ENCODE measurements around the gene FAM117B.
"Not testable (repeated sequence)": the region's sequence is repeated elsewhere in the genome, so short reads cannot be mapped to it uniquely, and the experiment has no call there.

FAM117B gene

DNA sequence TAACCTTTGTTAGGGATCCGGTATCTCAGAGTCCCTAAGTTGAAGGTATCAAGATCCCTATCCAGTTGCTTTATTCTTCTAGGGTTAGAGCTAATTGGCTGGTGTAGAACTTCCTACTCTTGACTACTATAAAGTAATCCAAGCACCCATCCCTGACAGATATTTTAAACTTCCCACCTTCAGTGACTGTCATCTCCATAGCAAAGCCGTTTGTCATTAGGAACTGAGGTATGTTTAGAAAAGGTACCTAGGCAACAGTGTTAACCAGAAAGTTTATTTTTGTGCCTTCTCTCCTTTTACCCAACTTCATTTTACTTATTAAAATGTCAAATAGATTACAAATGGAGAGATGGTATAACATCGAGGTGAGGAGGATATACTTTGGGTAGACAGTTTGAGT is 4.5 kb downstream of the FAM117B start:
- DNase-seq = no peak

DNA sequence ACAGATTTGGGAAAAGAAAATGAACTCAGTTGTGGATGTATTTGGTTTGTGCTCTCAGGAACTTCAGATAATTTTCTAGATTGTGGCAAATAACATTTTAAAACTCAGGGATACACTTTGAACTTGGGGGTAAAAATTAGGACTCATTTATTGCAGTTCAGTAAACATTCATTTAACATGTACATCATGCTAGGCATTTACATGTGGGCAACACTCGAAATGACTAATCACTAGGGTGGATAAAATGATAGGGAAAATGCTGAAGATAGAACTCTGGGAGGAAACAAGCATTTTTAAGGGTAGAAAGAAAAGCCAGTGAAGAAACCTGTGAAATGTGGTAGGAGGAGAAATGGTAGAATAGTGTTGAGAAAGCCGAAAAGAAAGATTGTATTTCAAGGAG is 7.8 kb downstream of the FAM117B start:
- no peak for DNase-seq

DNA sequence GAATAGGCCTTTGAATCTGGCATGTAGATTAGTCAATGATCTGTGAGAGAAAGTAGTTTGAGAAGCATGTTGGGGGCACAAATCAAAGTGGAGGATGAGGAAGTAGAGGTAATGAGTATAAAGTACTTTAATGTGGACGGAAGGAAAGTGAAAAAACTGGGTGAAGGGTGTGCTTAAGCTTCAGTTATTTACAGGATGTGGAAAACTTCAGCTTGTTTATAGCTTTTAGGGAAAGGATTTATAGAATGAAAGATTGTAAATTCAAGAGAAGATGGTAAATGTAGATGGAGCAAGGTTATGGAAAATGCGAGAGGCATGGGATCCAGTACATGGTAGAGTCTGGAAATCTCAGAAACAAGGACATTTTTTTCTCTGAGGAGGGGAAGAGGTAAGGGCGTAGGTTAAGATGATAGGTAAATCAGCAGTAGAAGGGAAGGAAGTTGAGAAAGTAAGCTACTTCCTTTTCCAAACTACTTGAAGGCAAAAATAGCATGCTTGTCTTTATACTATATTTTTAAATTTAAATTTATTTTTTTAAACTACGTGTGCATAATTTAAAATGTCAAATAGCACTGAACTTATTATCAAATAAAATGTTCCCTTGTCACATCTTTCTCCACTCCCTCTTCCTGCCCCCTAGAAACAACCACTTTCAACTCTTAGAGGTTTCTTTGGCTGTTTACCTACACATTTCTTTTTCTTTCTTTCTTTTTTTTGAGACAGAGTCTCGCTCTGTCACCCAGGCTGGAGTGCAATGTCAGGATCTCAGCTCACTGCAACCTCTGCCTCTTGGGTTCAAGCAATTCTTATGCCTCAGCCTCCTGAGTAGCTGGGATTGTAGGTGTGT is 8.5 kb downstream of the FAM117B start:
- no peak for DNase-seq

DNA sequence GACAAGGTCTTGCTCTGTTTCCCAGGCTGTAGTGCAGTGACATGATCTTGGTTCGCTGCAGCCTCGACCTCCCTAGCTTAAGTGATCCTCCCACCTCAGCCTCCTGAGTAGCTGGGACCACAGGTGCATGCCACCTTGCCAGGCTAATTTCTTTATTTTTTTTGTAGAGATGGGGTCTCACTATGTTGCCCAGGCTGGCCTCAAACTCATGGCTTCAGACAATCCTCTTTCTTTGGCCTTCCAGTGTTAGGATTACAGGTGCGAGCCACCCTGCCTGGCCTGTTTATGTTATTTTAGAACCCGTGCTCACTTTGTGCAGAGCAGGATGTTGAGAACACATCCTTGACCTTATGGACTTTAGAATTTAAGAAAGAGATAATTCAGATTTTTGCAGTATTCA is 17.4 kb downstream of the FAM117B start:
- DNase-seq = no peak

DNA sequence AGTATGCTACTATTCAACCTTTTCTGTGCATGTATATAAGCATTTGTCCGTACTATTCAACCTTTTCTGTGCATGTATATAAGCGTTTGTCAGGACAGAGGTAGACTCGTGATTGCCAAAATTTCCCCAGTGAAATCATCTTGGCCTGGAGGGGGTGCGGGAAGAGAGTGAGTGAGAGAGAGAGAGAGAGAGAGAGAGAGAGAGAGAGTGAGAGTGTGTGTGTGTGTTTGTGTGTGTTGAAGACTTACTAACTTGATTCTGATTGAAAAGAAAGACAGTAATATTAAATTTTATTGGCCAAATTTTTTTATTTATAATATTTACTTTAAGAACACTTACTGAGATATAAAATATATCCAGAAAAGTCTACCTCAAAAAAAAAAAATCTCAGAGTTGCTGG is 19.1 kb downstream of the FAM117B start:
- no peak for DNase-seq

DNA sequence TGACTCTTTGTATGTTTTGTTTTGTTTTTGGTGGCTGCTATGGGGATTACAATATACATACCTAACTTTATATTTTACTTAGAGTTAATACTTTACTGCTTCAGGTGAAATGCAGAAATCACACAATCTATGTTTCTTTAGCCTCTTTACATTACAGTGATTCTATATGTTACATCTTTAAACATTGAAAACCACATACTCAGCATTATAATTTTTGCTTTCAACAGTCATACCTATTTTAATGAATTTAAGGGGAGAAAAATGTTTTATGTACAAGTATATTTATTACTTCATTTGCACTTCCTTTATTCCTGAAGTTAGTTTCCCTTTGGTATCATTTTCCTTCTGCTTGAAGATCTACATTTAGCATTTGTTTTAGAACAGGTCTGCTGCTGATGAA is 23.1 kb downstream of the FAM117B start:
- DNase-seq = no peak

DNA sequence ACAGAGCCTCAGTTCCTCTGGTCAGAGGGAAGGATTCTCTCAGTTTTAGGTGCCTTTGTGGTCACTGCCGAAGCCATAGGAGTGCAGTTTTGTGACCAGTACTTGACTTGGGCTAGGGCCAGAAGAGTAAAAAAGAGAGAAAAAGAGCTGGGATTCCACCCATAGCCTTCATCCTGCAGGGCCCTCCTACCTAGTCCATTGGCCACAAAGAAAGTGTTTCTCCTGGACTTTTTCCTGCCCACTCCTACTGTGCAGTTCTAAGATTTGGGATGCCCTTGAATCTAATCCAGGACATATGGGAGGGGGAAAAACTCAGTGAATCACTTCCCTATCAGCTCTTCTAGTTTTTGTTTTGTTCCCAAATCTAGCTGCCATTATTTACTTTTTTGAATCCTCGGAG is 26.0 kb downstream of the FAM117B start:
- no peak for DNase-seq

DNA sequence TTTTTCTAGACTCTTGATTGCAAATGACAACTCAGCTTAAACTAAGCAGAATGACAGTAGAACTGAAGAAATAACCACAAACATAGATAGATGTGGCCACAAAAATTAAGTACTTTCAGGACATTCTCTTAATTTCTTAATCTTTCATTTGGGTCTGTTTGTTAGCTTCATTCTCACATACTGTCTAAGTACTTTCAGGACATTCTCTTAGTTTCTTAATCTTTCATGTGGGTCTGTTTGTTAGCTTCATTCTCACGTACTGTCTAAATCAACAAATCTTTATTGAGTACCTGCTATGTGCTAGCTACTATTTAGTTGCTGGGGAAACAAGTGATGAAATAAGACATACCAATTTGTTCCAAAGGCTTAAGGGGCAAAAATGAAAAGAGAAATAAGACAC is 35.1 kb downstream of the FAM117B start:
- no peak for DNase-seq

DNA sequence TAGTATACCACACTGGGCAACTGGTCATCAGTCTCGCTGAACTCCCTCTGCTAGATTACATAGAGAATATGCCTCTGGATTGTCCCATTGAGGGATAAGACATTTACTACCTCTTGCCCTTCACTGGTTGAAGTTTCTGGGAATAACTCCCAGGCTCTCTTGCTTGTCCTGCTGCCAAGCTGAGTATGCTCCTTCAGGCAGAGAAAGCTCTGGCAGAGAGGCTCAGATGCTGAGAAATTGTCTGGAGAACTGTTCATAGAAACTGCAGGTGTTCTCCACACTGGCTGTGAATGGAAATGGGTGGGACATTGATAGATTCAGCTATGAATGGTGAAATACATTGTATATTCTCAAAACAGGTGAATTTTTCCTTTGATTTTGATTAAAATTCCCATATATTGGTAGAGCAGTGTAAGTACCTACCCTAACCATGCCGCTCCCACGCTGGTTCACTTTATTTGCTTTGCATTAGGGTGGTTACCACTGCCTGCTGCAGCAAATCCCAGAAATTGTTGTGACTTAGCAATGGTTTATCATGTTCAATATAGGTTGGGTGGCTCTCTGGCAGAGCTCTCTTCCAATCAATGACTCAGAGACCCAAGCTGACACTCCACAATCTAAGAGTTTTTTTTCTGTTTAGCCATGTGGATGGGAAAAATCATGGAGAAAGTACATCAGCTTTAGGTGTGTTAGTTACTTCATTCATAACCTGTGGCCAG is 36.7 kb downstream of the FAM117B start:
- DNase-seq = no peak

DNA sequence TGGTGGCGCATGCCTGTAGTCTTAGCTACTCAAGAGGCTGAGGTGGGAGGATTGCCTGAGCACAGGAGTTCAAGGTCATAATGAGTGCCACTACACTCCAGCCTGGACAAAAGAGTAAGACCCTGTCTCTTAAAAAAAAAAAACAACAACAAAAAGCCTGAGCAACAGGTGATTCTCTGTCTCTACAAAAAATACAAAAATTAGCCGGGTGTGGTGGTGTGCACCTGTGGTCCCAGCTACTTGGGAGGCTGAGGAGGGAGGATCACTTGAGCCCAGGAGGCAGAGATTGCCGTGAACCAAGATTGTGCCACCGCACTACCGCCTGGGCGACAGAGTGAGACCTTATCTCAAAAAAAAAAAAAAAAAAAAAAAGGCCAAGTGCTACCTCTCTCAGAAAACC is 40.3 kb downstream of the FAM117B start:
- not testable (repeated sequence) for DNase-seq

DNA sequence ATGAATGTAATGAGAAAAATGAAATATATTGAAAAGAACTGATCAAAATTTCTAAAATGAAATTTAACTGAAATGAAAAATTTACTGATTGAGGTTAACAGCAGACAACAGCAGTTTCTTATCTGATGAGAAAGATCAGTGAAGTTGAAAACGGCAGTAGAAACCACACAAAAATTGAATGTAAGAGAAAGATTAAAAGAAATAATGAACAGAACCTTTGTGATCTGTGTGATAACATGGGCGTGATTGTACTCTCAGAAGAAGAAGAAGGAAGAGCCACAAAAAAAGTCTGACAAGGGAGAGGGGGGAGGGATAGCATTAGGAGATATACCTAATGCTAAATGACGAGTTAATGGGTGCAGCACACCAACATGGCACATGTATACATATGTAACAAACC is 45.2 kb downstream of the FAM117B start:
- no peak for DNase-seq

DNA sequence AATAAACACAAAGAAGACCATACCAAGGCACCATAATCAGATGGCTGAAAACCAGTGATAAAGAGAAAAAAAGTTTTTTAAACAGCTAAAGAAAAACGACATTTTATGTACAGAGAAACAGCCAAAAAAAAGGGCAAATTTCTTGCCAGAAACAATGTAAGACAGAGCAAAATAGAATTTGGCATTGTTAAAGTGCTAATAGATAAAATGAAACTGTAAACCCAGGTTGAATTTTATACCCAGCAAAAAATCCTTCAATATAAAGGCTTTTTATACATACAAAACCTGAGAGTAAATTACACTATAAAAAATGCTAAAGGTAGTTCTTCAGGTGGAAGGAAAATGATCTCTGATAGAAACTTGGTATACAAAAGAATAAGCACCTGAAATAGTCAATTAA is 45.7 kb downstream of the FAM117B start:
- no peak for DNase-seq

DNA sequence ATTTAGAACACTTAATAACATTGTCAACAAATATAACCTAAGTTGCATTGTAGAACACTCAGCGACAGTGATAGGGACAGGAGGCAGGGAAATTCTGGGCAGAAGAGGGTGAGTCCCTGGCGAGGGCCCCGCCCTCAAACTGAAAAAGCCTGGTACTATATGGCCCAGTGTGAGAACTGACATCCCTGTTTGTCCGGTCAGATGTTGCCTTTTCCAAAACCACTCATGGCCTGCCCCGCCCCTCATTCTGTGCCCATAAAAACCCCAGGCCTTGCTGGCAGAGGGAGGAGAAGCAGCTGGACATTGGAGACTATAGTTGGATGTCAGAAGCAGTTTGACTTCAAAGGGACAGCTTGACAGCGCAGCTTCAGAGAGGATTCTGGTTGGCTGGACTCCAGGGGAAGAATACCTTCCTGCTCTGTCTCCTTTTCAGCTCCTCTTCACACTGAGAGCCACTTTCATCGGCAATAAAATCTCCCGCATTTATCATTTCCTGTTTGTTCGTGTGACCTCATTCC is 47.0 kb downstream of the FAM117B start:
- no peak for DNase-seq

DNA sequence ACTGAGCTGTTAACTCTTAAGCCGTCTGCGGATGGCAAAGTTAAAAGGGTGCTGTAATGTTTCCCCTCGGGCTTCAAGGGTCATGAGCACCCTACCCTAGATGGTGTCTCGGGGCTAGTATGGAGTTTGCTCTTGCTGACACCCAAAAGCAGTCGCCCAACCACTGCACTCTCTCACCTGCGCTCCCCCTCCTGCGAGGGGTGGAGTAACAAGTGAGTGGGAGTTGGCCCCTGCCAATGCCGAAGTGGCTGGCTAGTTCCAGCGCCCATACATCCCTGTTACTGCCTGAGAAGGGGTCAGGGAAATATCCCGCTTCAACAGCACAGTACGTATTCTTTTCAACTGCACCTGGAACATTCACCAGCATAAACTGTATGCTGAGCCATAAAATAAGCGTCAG is 47.5 kb downstream of the FAM117B start:
- DNase-seq = no peak

DNA sequence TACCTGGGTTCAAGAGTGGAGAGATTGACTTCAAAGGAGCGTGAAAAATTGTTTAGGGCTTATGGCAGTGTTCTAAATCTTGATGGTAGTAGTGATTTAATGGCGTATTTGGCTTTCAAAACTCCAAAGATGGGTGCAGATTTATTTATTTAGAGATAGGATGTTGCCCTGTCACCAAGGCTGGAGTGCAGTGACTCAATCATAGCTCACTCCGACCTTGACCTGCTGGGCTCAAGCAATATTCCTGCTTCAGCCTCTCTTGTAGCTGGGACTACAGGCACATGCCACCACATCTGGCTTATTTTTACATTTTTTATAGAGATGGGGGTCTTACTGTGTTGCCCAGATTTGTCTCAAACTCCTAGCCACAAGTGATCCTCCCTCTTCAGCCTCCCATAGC is 52.5 kb downstream of the FAM117B start:
- no peak for DNase-seq

DNA sequence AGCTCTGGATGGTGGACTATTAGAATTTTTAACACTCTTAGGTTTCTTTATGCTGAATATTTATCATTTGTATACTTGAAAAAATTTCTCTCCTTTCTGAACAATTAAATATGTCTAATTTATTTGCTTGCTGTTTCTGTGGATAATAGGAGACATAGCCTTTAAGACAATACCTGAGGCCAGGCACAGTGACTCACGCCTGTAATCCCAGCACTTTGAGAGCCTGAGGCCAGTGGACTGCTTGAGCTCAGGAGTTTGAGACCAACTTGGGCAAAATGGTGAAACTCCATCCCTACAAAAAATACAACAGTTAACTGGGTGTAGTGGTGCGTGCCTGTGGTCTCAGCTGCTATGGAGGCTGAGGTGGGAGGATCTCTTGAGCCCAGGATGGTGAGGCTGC is 54.7 kb downstream of the FAM117B start:
- no peak for DNase-seq

DNA sequence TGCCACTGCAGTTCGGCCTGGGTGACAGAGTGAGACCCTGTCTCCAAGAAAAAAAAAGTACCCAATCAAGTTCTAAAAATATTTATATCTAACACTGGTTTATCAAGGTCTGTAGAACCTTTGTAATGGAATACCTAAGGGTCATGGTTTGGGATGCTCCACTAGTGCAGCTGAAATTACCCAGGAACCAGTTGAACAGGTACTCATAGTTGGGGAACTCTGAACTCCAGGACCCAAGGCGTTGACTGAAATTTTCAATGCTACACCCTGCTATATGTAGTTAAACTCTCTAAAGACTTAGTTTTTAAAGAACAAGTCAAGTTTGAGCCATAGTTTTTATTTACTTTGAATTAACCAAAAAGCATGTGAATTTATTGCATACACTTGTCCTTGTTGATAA is 55.1 kb downstream of the FAM117B start:
- DNase-seq = no peak

DNA sequence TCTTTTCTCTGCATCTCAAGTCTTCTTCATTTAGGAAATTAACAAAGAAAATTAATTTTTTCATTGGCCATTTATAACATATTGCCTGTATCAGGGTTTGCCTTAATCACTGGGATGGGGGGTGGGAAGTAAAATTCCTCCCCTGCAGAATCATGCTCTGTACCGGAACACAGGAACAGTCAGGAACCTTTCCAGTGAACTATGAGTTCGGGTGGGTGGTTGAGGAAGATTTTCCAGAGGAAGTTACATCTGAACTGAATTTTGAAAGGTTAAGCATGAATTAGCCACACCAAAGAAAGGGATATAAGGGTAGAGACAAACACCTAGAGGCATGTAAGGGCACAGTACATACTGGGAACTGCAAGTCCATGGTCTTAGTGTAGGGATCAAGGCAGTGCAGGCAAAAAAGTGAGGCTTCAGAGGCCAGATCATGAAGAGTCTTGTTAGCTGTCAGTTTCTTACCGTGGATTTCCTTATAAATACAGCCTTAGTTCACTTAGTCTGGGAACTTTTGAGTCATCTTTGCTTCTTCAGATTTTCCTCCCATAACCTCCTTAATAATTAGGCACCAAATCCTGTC is 55.6 kb downstream of the FAM117B start:
- DNase-seq = no peak

DNA sequence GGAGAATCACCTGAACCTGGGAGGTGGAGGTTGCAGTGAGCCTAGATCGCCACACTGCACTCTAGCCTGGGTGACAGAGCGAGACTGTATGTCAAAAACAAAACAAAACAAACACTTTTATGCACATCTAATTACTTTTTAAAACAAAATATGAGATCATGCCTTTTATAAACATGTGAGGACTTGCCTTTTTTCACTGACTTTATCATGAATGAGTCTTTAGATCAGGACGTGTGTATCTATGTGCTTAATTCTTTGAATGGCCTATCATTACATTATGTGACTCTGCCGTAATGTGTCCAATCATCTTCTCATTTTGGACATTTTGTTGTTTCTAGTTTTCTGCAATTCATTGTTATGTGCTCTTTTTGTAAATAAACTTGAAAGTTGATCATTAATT is 58.7 kb downstream of the FAM117B start:
- DNase-seq = no peak

DNA sequence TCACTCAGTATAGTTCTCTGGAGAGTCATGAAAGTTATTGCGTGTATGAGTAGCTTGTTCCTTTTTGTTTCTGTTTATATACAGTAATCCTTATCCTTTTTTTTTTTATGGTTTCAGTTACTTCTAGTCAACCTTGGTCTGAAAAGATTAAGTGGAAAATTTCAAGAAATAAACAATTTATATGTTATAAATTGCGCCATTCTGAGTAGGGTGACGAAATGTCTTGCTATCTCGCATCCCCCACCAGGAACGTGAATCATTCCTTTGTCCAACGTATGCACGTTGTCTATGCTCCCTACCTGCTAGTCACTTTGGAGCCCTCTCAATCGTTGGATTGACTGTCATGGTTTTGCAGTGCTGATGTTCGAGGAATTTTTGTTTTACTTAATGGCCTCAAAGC is 60.4 kb downstream of the FAM117B start:
- peak; percentile 9 for DNase-seq

DNA sequence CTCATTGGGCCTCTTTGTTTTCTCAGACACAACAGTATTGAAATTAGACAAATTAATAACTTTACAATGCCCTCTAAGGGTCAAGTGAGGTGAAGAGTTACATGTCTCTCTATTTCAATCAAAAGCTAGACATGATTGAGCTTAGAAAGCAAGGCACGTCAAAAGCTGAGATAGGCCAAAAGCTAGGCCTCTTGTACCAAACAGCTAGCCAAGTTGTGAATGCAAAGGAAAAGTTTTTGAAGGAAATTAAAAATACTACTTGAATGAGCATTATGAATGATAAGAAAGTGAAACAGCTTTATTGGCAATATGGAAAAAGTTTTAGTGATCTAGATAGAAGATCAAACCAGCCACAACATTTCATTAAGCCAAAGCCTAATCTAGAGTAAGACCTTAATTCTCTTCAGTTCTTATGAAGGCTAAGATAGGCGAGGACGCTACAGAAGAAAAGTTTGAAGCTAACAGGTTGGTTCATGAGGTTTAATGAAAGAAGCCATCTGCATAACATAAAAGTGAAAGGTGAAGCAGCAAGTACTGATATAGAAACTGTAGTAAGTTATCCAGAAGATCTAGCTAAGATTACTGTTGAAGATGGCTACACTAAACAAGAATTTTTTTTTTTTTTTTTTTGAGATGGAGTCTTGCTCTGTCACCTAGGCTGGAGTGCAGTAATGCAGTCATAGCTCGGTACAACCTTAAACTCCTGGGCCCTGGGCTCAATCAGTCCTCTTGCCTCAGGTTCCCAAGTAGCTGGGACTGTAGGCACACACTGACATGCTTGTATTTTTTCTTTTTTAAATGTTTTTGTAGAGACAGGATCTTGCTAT is 65.5 kb downstream of the FAM117B start:
- no peak for DNase-seq

DNA sequence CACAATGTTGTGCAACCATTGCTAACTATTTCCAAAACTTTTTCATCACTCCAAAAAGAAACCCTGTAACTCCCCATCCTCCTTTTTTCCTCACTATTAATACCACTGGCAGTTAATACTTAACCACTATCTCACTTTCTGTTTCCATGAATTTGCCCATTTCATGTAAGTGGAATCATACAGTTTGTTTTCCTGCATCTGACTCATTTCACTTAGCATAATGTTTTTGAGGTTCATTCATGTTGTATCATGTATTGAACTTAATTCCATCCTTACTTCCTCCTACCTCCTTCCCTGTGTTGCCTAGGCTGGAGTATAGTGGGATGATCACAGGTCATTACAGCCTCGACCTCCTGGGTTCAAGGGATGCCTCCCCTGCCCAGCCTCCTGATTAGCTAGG is 68.3 kb downstream of the FAM117B start:
- peak; percentile 50 for DNase-seq

DNA sequence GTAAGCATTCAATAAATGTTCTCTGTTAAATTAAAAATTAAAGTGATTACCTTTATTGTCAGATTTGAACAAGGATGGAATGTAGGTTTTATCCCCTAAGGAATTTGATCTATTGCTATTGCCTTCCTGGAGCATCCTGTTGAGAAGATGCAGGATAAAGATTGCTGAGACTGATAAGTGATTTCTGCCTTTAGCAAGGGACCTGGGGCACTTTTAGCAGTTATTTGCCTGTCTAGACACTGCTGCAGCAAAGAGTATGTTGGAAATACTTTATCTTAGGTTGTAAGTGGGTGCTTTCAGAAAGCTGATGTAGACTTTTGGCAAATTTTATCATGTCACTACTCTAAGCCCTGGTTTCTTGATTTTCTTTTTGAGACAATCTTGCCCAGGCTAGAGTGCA is 69.5 kb downstream of the FAM117B start:
- no peak for DNase-seq
